ENCODE measurements around the gene GFI1B. TPM values are rescaled to one million over a fixed set of nuclear protein-coding genes. Genes with fewer than 3 reads are reported as not detected.
"Not testable (repeated sequence)": the region's sequence is repeated elsewhere in the genome, so short reads cannot be mapped to it uniquely, and the experiment has no call there.

Gene GFI1B
- total RNA-seq, 4 donors from 2014 or later = not detected

DNA sequence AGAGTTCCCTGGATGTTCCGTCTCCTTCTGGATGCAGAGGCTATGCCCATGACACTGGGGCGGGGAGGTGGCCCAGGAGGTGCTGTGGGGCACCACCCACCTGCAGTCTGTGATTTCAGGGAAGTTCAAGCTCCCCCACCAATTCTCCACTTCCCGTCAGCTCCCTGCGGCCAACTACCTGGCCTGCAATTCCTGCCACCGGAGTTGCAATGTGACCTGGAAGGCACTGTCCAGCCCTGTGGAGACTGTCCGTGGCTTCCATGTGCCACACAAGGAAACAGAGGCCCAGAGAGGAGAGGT, 16.6 kb downstream of the GFI1B start:
- TF ChIP-seq, protein P1, sequence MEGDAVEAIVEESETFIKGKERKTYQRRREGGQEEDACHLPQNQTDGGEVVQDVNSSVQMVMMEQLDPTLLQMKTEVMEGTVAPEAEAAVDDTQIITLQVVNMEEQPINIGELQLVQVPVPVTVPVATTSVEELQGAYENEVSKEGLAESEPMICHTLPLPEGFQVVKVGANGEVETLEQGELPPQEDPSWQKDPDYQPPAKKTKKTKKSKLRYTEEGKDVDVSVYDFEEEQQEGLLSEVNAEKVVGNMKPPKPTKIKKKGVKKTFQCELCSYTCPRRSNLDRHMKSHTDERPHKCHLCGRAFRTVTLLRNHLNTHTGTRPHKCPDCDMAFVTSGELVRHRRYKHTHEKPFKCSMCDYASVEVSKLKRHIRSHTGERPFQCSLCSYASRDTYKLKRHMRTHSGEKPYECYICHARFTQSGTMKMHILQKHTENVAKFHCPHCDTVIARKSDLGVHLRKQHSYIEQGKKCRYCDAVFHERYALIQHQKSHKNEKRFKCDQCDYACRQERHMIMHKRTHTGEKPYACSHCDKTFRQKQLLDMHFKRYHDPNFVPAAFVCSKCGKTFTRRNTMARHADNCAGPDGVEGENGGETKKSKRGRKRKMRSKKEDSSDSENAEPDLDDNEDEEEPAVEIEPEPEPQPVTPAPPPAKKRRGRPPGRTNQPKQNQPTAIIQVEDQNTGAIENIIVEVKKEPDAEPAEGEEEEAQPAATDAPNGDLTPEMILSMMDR (IDR thresholded peaks at IDR 0.05) = no peak
- TF ChIP-seq EP300 (IDR thresholded peaks at IDR 0.05) (no peak), POLR2A (IDR thresholded peaks at IDR 0.05) (no peak), POLR2AphosphoS5 (IDR thresholded peaks at IDR 0.05) (no peak)
- Histone ChIP-seq H3K9me3 (no peaks in the 10 kb centered on the region), H3K27ac (no peak overlapping the region), H3K27me3 (peaks cover 79% of the 10 kb centered on the region), H3K4me3 (no peak overlapping the region), H3K4me1 (no peaks in the 10 kb centered on the region), H3K36me3 (no peaks in the 10 kb centered on the region)
- ATAC-seq = no peak
- WGBS, 2 donors (ENCODE audit: low coverage in 1 of 2) = 100% methylated on average over 1 of the region's 6 CpGs; no CpG with 5 or more reads in 1 of the 2 donors

DNA sequence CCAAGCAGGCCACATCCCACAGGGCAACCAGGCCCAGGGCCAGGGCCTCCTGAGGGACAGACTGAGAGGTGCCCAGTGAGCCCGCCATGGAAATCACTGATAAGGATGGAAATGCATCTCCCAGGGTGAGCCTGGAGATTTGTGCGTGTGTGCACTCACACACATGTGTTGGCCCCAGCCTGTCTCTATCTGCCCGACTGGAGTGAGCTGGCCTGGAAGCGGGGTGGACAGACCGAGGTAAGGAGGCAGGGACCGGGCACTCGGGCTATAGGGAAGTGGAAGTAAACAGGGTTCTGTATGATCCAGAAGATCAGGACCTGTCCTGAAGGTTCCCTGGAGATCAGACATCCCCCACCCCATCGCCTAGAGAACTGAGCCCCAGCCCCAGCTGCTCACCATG, 17.4 kb downstream of the GFI1B start:
- H3K4me3 ChIP-seq = no peak overlapping the region
- peaks cover 80% of the 10 kb centered on the region for H3K27me3 ChIP-seq
- TF ChIP-seq POLR2AphosphoS5 (IDR thresholded peaks at IDR 0.05) (no peak), POLR2A (IDR thresholded peaks at IDR 0.05) (no peak)
- no peaks in the 10 kb centered on the region for H3K36me3 ChIP-seq
- H3K4me1 ChIP-seq = no peaks in the 10 kb centered on the region
- no peaks in the 10 kb centered on the region for H3K9me3 ChIP-seq
- ATAC-seq = no peak
- no peak overlapping the region for H3K27ac ChIP-seq
- 67% methylated on average over 3 of the region's 8 CpGs; no CpG with 5 or more reads in 1 of the 2 donors for WGBS, 2 donors (ENCODE audit: low coverage in 1 of 2)

DNA sequence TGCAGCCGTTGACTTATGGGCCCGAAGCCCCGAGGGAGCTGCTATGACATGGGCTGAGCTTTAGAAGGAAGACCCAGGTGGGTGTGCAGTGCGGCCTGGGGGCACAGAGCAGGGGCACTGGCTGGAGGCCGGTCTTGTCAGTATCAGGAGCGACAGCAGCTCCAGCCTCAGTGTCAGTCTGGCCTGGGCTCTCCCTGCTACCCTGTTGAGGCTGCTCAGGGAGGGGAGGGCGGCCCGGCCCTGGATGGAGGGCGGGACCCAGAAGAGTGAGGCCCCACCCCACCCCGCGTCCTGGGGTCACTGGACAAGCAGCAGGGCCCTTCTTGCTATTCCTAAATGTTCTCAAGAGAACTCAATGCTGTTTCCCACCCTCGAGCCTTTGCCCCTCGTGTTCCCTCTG, 18.0 kb downstream of the GFI1B start:
- TF ChIP-seq POLR2AphosphoS5 (IDR thresholded peaks at IDR 0.05) (no peak), EP300 (IDR thresholded peaks at IDR 0.05) (no peak), POLR2A (IDR thresholded peaks at IDR 0.05) (no peak)
- TF ChIP-seq, protein P1 (IDR thresholded peaks at IDR 0.05) = no peak
- Histone ChIP-seq H3K27me3 (peaks cover 82% of the 10 kb centered on the region), H3K4me3 (no peak overlapping the region), H3K9me3 (no peaks in the 10 kb centered on the region), H3K27ac (no peak overlapping the region), H3K36me3 (no peaks in the 10 kb centered on the region), H3K4me1 (no peaks in the 10 kb centered on the region)
- WGBS, 2 donors (ENCODE audit: low coverage in 1 of 2) = 54 to 80% methylated on average over 1 to 7 of the region's 13 CpGs
- no peak for ATAC-seq

DNA sequence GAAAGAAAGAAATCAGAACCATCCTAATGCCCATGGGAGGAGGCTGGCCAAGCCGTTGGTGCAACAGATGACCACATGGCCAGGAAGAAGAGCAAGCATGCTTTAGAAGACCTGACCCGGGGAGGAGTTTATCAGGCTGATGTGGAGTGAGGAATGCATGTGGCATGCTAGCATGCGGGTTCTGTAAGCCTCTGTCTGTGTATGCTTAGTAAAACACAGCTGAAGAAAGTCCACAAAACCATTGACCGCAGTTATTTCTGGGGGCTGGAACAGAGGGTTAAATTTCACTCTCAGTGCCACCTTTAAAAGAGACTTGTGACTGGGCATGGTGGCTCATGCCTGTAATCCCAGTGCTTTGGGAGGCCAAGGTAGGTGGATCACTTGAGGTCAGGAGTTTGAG, 19.1 kb downstream of the GFI1B start:
- no peak for ATAC-seq
- no peaks in the 10 kb centered on the region for H3K36me3 ChIP-seq
- no peaks in the 10 kb centered on the region for H3K9me3 ChIP-seq
- H3K27ac ChIP-seq = no peak overlapping the region
- no peak for TF ChIP-seq POLR2A (IDR thresholded peaks at IDR 0.05)
- TF ChIP-seq EP300 (IDR thresholded peaks at IDR 0.05) = no peak
- TF ChIP-seq, protein P1 (IDR thresholded peaks at IDR 0.05) = no peak
- peaks cover 82% of the 10 kb centered on the region for H3K27me3 ChIP-seq
- no peaks in the 10 kb centered on the region for H3K4me1 ChIP-seq
- H3K4me3 ChIP-seq = no peak overlapping the region
- 47 to 50% methylated on average over 2 to 4 of the region's 4 CpGs for WGBS, 2 donors (ENCODE audit: low coverage in 1 of 2)

DNA sequence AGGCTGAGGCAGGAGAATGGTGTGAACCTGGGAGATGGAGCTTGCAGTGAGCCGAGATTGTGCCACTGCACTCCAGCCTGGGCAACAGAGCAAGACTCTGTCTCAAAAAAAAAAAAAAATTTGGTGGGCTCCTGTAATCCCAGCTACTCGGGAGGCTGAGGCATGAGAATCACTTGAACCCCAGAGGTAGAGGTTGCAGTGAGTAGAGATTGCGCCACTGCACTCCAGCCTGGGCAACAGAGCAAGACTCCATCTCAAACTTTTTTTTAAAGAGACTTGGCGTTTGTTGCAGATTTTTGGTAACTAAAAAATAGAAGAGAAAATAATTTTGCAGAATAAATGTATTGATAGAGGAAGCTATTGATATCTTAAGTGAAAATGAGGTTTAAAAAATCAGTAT, 19.7 kb downstream of the GFI1B start:
- H3K36me3 ChIP-seq, ATAC-seq, H3K9me3 ChIP-seq, H3K27ac ChIP-seq, H3K4me3 ChIP-seq, H3K4me1 ChIP-seq: not testable (repeated sequence)
- peaks cover 82% of the 10 kb centered on the region for H3K27me3 ChIP-seq
- WGBS, 2 donors (ENCODE audit: low coverage in 1 of 2) = 74 to 100% methylated on average over 1 to 2 of the region's 4 CpGs

DNA sequence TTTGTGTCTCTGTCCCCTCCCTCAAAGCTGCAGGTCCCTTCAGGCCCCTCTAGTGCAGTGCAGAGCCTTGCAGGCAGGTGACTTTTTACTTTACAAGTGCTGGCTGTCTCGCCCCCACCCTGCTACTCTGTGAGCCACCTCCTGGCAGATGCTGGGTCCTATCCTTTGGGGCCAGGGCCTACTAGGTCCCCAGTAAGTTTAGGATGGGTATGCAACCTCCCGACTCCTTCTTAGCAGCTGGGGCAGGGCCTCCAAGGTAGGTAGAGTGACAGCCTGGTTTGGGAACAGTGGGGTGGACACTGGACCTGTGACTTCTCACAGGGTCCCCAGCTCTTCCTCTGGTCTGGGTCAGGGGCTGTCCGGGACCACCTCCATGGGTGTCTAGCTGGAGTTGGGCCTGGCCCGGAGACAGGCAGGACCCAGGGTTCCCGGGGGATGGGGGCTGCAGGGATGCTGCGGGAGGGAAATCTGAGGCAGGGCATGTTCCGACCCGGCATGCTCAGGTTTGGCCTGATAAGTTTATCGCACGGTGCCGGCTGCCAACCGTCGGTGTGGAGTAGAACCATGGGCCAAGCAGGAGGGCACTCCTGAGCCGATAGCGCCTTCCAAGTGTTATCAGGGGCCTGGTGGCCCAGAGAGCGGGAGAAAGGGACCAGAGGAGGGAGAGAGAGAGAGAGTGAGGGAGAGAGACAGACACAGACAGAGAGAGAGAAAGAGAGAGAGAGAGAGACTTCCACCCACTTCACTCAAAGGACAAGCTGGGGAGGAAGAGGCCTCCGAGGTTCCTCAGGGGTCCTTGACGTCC, 20.5 kb downstream of the GFI1B start:
- H3K4me3 ChIP-seq = no peak overlapping the region
- TF ChIP-seq POLR2AphosphoS5 (IDR thresholded peaks at IDR 0.05) (no peak), EP300 (IDR thresholded peaks at IDR 0.05) (no peak), POLR2A (IDR thresholded peaks at IDR 0.05) (no peak)
- TF ChIP-seq, protein P1 (IDR thresholded peaks at IDR 0.05) = no peak
- WGBS, 2 donors (ENCODE audit: low coverage in 1 of 2) = 43 to 61% methylated on average over 1 to 13 of the region's 18 CpGs
- ATAC-seq = no peak
- H3K36me3 ChIP-seq = no peaks in the 10 kb centered on the region
- peaks cover 82% of the 10 kb centered on the region for H3K27me3 ChIP-seq
- no peaks in the 10 kb centered on the region for H3K4me1 ChIP-seq
- no peak overlapping the region for H3K27ac ChIP-seq
- no peaks in the 10 kb centered on the region for H3K9me3 ChIP-seq
